PC-3 (cell line): Measurements from ENCODE around the gene SLC19A1.

Experiments
- EZH2 ChIP-seq: fragments of 300-600 bp; sonication (generic); IDR thresholded peaks from one replicate; pipeline ENCODE4 v1.6.1; 2017; ENCODE audit warnings: antibody characterized with exemption, mild to moderate bottlenecking, low read length; ENCODE audit not compliant: unreplicated experiment
- EZH2phosphoT487 ChIP-seq: fragments of 300-600 bp; sonication (generic); IDR thresholded peaks from 2 replicates; pipeline ENCODE4 v1.6.1; 2018; ENCODE audit warnings: mild to moderate bottlenecking, antibody characterized with exemption, low read length, borderline replicate concordance
- TF ChIP-seq, protein P1 (sequence below): fragments of 300-600 bp; sonication (generic); conservative IDR thresholded peaks from 2 replicates; pipeline ENCODE4 v1.5.1; 2017; ENCODE audit warnings: antibody characterized with exemption, low read depth, mild to moderate bottlenecking, low read length

DNA sequence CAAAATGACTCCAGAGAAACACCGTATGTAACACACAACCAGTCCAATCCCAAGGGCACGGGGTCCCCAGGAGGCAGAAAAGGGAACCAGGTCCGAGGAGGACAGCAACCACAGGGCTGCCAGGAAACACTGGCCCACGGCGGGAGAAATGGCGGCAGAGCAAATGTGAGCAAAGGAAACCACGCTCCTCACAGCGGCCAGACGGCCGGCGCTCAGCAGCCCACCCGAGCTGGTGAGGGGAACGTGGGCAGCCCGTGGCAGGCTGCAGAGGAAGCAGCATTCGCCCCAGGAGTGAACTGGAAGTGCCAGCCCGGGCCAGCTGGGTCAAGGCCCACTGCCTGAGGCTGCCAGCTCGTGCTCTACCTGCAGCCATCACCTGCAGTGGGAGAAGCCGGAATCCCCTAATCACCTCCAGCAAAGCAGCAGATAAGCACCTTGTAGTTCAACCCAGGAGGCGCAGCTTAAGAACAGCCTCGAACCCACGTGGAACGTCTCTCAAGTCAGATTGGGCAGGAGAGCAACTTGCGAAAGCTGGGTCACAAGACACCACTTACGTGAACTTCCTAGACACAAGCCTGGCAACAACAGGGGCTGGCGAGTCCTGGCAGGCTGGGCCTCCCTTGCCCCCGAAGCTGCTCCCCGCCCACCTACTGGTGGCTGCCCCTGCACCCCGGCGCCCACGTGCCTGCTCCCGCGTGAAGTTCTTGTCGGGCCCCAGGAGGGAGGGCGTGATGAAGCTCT, 6.7 kb downstream of the SLC19A1 start:
- no peak for TF ChIP-seq EZH2
- TF ChIP-seq, protein P1, sequence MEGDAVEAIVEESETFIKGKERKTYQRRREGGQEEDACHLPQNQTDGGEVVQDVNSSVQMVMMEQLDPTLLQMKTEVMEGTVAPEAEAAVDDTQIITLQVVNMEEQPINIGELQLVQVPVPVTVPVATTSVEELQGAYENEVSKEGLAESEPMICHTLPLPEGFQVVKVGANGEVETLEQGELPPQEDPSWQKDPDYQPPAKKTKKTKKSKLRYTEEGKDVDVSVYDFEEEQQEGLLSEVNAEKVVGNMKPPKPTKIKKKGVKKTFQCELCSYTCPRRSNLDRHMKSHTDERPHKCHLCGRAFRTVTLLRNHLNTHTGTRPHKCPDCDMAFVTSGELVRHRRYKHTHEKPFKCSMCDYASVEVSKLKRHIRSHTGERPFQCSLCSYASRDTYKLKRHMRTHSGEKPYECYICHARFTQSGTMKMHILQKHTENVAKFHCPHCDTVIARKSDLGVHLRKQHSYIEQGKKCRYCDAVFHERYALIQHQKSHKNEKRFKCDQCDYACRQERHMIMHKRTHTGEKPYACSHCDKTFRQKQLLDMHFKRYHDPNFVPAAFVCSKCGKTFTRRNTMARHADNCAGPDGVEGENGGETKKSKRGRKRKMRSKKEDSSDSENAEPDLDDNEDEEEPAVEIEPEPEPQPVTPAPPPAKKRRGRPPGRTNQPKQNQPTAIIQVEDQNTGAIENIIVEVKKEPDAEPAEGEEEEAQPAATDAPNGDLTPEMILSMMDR: no peak
- TF ChIP-seq EZH2phosphoT487: no peak
